ENCODE data around the gene CAMK2N1.

Gene CAMK2N1

DNA sequence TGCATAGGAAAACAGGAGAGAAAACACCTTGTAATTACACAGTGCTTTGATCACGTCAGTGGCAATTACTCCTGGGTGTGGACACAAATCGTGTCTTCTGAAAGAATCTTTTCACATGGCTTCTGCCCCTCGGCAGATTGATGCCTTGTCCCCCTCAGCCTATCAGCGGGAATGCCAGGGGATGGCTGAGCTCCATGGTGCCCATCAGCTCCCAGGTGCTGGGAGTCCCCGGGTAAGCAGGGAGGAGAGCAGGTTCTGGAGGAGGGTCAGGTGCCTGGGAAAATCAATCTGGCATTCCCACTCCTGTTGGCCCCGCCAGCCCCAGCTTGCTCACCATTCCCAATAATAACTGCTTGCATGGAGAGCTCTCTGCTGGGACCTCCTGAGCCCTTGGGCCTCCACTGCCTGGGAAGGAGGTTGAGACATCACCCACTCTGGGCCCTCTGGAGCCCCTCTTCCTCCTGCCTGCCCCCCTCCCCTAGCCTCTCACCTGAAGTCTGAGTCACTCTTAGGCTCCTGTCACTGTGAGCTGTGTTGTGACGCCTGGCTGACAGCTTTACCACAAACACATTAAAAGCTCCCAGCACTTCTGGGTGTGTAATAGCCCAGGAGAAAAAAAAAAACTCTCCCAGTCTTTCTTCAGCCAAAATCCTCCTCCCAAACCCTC lies 4.9 kb downstream of the CAMK2N1 start:
- no peak overlapping the region for H3K4me3 ChIP-seq (ENCODE audit: low read depth, low read length)

DNA sequence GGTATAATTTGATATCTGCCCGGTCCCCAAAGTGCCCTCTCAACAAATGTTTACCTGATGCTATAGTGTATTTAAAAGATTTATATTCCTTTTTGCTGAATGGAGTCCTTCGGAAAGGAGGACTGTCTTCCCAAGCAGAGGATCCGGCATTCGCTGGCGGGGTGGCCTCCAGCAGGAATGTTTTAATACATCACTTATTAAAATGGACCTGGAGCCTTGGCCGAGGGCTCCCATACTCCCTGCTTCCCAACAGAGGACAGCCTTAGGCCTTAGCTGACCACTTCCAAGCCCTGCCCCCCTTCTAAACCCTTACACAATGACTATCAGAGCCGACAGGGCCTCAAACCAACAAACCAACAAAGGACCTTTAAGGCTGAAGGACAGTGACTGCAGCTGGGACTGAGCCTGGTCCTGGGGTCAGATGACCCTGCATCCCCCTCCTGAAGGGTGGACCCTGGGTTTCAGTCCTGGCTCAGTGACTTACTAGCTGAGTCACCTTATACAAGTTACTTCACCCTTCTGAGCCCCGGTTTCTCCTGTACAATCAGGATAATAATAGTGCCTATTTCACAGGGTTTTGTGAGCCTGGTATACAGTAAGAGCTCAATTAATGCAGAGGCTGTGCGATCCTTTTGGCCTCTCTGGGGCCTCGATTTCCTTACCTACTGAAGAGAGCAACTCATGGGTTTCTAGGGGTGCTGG lies 5.6 kb downstream of the CAMK2N1 start:
- no peak overlapping the region for H3K4me3 ChIP-seq (ENCODE audit: low read depth, low read length)
- DNase-seq (ENCODE audit: low read depth), result no peak

More for the DNA sequence above, 4.9 kb downstream of the CAMK2N1 start:
- no peak for DNase-seq (ENCODE audit: low read depth)

DNA sequence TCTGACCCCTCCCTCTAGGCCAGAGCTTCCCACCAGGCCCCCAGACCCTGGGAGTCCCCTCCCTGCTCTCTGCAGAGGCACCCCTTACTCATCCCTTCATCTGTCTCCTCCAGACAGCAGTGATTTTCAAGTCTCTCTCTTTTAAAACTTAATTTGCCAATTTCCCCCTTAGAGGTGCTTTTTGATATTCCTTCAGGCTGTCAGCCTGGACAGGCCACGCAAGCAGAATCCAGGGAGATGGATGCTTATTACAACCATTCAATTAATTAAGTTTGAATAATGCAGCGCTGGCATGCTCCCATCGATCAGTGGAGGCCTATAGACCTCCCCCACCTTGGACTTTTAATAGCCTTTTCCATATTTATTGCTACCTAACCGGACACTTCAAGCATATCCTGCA lies 6.2 kb downstream of the CAMK2N1 start:
- H3K4me3 ChIP-seq (ENCODE audit: low read depth, low read length), result no peak overlapping the region
- DNase-seq (ENCODE audit: low read depth), result no peak

DNA sequence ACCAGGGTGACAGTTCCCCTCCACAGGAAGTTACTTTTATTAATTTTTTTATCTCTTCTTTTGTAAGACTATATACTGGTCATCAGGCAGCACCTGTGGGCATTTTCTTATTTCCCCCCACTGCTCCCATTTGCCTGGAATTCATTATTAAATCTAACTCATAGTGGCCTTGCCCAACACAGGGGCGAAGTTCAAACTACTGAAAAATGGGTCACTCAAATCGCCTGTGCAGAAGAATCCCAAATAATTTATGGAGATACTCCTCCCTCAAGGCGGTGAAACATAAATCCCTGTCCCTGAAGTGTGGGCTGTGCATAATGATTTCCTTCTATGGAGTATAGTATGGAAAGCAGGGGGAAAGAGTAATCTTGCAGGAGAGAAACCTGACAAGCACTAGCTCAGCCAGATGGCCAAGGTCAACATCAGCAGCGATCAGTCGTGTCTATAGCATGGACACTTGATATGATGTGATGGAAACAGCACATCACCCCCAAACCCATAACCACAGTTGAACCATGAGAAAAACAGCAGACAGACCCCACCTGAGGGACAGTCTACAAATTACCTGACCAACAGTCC lies 7.9 kb downstream of the CAMK2N1 start:
- H3K4me3 ChIP-seq (ENCODE audit: low read depth, low read length), result no peak overlapping the region
- no peak for DNase-seq (ENCODE audit: low read depth)

DNA sequence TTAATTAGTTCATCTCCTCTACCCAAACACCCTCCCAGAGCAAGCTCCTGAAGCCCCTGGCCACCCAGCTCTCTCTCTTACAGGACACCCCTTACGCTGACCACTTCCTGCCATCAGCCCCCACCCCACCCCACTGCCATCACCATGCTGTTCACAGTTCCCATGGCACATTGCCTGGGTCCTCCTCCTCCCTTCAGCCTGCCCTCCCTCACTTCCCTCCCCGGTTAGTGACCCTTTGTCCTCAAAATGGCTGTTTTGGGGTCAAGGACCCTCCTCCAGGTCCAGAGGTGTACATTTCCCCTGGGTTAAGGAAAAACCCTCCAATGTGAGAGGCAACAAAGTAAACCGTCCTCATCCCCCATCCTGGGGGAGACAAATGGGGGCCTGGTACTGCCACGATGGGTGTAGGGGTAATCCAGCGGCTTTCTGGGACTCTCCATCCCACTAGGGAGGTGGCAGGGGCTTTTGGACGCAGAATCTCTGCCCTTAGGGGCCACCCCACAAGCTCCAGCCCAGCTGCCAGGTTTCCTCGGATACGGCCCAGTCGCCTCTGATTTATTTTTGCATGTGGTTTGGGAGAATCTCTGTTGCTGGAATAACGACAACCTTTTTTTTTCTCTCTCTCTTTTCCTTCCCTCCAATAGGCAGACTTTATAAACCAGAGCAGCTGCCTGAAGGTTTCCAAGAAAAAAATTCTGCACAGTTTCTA lies 8.5 kb downstream of the CAMK2N1 start:
- no peak overlapping the region for H3K4me3 ChIP-seq (ENCODE audit: low read depth, low read length)
- DNase-seq (ENCODE audit: low read depth), result no peak

DNA sequence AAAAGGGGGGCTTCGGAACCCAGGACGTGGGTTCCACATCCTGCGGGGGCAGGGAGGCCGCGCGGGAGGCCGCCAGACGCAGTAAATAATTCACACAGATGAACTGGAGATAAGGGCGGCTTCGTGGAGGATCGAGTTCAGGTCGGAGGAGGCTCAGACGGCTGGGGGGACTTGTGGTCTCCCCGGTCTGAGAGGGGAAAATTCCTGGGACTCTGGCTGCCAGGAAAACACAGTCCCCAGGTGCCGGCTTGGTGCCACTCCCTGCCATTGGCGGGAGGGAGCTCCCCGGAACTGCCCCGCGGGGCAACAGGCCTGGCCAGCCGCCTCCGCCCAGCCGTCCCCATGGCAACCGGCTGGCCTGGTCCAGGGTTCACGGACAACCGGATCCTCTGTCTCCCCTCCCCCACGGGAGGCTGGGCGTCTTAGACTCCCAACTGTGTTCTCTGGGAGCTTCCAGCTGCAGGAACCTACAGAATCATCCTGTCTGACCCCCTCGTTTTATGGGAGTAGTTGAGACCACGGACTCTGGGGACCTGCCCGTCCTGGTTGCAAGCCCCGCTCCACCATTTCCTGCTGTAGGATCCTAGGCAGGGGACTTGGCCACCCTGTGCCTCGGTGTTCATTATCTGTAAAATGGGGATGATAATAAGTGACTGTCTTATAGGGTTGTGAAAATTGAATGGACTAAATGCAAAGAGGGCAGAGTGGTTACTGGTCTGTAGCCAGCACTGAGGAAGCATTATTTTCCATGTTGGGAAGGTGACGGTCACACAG lies 9.6 kb downstream of the CAMK2N1 start:
- no peak for DNase-seq (ENCODE audit: low read depth)
- no peak overlapping the region for H3K4me3 ChIP-seq (ENCODE audit: low read depth, low read length)

DNA sequence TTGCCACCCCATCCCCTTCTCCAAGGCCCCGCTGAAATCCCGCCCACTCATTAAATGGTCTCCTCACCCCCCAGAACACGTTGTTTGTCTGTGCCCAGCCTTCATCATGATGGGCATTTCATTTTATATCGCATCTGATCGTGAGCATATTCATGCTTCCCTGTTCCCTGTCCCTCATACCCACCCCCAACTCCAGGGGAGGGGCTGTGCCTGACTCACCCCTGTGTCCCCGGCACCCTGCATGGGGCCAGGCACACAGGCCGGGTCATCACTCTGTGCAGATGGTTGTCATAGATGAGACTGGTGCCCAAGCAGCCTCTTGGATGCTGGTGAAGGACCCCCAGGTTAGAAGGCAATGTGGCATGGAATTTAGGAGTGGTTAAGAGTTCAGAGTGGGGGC lies 11.0 kb downstream of the CAMK2N1 start:
- H3K4me3 ChIP-seq (ENCODE audit: low read depth, low read length), result no peak overlapping the region
- no peak for DNase-seq (ENCODE audit: low read depth)

DNA sequence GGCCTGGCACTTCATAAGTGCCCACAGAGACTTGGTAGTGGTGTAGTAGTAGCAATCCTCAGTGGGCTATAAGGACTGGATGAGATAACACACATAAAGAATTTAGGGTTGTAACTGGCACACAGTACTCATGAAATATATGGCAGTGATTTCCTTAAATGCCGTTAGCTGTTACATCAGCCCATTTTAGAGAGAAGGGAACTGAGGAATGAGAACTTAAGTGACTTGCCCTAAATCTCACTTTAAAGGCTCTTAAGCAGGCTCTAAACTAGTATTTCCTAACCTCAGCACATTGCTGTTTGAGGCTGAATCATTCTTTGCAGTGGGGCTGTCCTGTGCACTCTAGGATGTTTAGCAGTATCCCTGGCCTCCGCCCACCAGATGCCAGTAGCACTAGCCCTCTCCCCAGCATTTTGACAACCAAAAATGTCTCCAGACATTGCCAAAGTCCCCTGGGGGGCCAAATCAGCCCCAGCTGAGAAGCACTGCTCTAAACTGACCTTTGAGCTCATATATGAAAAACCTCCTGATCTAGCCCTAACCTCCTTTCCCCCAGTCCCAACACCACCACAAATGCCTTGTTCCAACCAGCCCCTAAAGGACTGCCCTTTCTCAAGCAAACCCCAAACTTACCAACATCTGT lies 11.6 kb downstream of the CAMK2N1 start:
- DNase-seq (ENCODE audit: low read depth), result no peak
- H3K4me3 ChIP-seq (ENCODE audit: low read depth, low read length), result no peak overlapping the region

DNA sequence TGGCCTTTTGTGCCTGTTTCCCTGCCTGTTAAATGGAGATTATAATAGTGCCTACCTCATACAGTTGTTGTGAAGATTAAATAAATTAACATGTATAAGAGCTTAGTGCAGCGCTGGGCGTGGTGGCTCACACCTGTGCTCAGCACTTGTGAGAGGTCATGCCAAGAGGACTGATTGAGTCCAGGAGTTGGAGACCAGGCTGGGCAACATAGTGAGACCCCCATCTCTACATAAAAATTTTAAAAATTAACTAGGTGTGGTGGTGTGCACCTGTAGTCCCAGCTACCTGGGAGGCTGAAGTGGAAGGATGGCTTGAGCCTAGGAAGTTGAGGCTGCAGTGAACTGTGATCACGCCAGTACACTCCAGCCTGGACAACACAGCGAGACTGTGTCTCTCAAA lies 12.1 kb downstream of the CAMK2N1 start:
- H3K4me3 ChIP-seq (ENCODE audit: low read depth, low read length), result no peak overlapping the region
- DNase-seq (ENCODE audit: low read depth), result no peak

DNA sequence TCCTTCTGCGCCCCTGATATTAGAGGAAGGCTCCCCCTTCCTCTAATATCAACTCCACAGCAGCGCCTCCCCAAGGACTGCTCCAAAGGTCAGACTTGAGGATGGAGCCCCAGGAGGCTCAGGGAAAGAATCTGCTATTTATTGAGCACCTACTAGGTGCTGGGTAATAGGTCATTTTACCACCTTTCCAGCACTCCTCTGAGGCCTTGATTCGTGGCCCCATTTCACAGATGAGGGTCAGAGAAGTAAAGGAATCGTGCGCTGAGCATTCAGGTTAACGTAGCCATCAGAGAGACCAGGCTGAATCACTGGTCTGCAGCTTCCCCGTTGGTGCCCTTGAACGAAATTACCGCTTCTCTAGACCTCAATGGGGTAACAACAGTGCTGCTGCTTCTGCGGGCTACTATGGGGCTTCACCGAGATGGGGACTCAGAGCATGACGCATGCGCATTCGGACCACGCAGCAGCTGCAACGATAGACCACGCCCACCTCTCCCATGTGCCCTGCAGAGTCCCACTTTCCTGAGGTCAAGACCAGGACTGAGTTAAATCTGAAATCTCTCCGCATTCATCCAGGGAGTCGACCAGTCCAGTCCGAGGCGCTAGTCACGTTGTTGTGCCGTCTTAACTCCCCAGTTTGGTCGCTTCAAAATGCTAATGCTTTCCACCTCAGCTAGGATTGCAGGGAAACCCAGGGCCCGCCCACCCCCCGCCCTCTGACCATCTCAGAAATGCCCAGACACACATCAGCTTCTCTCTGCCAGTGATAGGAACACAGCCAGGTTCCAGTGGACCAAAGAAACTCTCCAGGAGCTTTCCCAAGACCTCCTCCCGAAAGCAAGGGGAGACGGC lies 12.9 kb downstream of the CAMK2N1 start:
- H3K4me3 ChIP-seq (ENCODE audit: low read depth, low read length), result no peak overlapping the region
- no peak for DNase-seq (ENCODE audit: low read depth)

DNA sequence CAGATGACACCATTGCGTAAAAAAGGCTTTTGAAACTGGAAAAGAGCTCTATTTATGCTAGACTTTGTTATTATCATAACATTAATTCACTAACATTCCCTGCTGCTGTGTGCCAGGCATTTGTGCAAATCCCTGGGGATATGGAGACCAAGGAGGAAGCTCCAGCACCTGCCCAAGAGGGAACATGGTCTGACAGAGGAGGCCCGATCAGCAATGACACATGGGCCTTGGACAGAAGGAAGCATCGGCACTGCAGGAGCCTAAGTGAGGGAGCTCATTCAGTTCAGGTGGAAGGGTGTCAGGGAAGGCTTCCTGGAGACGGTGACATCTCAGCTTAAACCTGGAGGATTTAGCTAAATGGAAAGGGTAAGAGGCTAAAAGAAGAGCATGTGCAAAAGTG lies 13.9 kb downstream of the CAMK2N1 start:
- no peak overlapping the region for H3K4me3 ChIP-seq (ENCODE audit: low read depth, low read length)
- DNase-seq (ENCODE audit: low read depth), result no peak

DNA sequence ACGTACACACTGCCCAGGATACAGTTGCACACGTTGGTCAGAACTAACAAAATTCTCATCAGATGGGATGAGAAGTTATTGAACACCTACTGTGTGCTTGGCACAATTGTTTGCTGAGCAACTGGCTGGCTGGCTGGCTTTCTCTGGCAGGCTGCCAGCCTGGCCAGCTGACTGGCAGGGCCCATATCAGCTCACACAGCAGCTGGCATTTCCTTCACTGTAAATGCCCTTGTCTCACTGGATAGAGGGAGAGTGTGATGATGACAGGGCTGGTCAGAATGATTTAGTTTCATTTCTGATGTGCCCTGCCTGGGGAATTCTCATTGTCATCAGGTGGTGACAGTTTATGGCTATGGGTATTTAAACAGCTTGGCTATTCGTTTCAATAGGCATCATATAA lies 15.8 kb downstream of the CAMK2N1 start:
- no peak for DNase-seq (ENCODE audit: low read depth)
- H3K4me3 ChIP-seq (ENCODE audit: low read depth, low read length), result no peak overlapping the region

DNA sequence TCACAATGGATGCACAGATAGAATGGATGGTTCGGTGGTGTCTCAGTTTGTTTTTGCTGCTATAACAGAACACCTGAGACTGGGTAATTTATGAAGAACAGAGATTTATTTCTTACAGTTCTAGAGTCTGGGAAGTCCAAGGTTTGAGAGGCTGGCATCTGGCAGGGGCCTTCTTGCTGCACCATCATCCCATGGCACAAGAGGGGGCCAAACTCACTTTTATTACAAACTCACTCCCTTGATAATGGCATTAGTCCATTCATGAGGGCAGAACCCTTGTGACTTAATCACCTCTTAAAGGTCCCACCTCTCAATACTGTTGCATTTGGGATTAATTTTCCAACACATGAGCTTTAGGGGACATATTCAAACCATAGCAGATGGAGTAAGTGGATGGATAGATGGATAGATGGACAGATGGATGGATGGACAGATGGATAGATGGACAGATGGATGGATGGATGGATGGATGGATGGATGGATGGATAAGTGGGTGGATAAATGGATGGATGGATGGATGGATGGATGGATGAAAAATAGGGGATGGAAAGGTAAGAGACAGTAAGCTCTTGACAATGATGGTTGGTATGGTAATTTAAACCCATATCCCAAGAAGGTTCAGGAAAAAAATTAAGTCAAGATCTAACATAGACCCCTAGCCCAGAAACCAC lies 16.5 kb downstream of the CAMK2N1 start:
- H3K4me3 ChIP-seq (ENCODE audit: low read depth, low read length), result no peak overlapping the region
- no peak for DNase-seq (ENCODE audit: low read depth)

DNA sequence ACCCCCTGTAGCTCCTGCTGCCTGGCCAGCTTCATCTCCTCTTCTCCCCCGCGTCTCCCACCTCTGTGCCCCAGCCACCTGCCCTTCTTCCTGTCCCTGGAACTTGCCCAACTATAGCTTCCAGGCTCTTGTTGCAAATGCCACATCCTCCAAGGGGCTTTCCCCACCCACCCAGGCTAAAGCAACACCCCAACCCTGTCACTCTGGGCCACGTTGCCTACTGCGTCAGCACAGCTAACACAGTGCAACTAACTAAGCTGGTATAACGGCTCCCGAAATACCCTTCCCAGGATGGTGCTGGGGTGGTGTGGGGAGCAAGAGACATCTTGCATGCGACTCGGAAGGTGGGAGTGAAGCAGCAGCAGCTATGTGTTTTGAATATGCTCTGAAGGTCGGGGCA lies 19.7 kb downstream of the CAMK2N1 start:
- no peak for DNase-seq (ENCODE audit: low read depth)
- H3K4me3 ChIP-seq (ENCODE audit: low read depth, low read length), result no peak overlapping the region

DNA sequence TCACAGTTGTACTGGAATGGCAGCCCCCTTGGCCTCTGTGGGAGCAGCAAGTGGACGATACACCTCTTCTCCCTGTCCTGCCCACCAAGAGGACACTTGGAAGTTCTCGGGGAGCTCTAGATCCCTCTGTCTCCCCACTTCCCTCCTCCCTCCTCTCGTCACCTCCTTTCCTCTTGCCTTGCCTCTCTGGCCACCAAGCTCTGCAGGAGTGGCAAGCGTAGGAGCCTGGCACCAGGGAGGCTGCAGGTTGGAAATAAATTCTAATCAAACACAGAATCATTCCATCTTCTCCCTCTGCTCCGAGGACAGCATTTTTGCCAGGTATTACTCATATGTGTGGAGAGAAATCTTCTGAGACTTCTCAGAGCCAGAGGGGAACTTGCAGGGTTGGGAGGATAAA lies 20.8 kb downstream of the CAMK2N1 start:
- DNase-seq (ENCODE audit: low read depth), result no peak
- H3K4me3 ChIP-seq (ENCODE audit: low read depth, low read length), result no peak overlapping the region

DNA sequence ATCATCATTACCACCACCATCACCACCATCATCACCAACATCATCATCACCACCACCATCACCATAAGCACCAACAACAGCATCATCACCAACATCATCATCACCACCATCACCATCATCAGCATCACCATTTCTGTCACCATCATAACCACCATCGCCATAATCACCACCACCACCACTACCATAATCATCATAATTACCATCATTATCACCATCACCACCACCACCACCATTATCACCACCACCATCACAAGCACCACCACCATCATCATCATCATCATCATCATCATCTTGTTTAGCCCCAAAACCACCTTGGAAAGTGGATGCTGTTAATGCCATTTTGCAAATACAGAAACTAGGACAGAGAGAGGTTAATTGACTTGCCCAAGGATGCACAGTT lies 22.5 kb downstream of the CAMK2N1 start:
- no peak for DNase-seq (ENCODE audit: low read depth)
- no peak overlapping the region for H3K4me3 ChIP-seq (ENCODE audit: low read depth, low read length)

DNA sequence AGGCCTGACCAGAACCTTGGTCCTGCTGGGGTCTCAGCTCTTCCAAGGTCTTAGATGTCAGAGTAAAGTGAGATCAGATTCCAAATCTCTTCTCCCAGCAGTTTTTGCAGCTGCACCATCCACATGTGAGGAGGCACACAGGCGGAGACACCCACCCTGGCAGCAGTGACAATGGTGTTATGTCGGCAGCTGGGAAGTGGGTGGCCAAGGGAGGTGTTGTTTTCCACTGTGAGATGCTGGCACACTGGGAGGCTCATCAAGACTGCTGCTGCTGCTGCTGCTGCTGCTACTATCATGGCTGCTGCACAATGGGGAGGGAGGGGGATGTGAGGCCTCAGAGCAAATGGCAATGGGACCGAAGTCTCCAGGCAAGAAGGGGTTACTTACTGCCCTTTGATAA lies 23.6 kb downstream of the CAMK2N1 start:
- no peak for DNase-seq (ENCODE audit: low read depth)
- no peak overlapping the region for H3K4me3 ChIP-seq (ENCODE audit: low read depth, low read length)

DNA sequence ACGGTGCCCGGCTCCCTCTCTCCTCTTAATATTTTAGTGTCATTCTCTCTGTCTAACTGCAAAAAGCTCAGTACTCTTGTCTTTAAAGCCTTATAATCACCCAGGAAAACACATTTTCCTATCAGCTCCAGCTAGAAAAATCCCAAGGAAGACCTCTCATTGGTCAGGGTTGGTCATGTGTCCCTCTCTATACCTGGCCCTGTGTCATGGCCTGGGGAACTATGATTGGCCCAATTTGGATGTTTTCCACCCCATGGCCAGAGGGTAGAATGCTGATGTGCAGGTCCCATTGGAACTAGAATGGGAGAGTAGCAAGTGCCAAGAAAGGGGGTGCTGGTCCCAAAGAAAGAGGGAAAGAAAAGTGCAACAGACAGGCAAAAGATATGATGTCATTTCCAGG lies 27.3 kb downstream of the CAMK2N1 start:
- no peak for DNase-seq (ENCODE audit: low read depth)
- no peak overlapping the region for H3K4me3 ChIP-seq (ENCODE audit: low read depth, low read length)

All from skeletal muscle cell (primary cell).